HepG2 (cell line): ENCODE data around the gene PRKCD. TPM values are rescaled to one million over a fixed set of nuclear protein-coding genes. Genes with fewer than 3 reads are reported as not detected.

Source experiments
- ATAC-seq: fragments of 200-7000 bp; cut with Tn5 transposase; 3 replicates; pipeline ENCODE4 v1.9.1; 2020; ENCODE audit warnings: mild to moderate bottlenecking, moderate library complexity
- BruUV-seq: library from RNA; stranded (reverse); fragments of 400-500 nt; replicated peaks from 2 replicates; lab custom pipeline; 2021; lab: Mats Ljungman, UMichigan
- CTCF ChIA-PET: fragments of 300-600 bp; formaldehyde crosslinking; extraction: SDS; loops from one replicate; lab custom pipeline; 2021; ENCODE audit warnings: low total read pairs, inconsistent platforms, low intra/inter-chr PET ratio; lab: Yijun Ruan, JAX
- POLR2A ChIA-PET: fragments of 350-600 bp; sonication (Branson Sonifier 250); formaldehyde crosslinking; loops from one replicate; lab custom pipeline; 2020; ENCODE audit warnings: antibody characterized with exemption, inconsistent platforms; lab: Yijun Ruan, JAX
- DNase-seq: peaks from one replicate; pipeline ENCODE4 v3.0.0-alpha.2; 2015; ENCODE audit warnings: low spot score
- FAIRE-seq: peaks from 3 replicates; lab custom pipeline; 2011; peaks lifted over from hg19 to GRCh38; lab: Jason Lieb, UNC
- H2AFZ ChIP-seq: one replicate; pipeline ENCODE4 v1.6.1; 2011; ENCODE audit warnings: low read length, inconsistent platforms
- H3K27ac ChIP-seq: fragments of 300-600 bp; 3 replicates; pipeline ENCODE4 v1.8.0; 2011; ENCODE audit warnings: mixed run types, mild to moderate bottlenecking, mixed read lengths, low read length, inconsistent platforms; ENCODE audit not compliant: insufficient read depth; ENCODE audit errors: extremely low read length
- H3K27me3 ChIP-seq, 2 experiments: fragments of 200-600 bp in 1 of 2; 2 replicates in 1 of 2; 3 replicates in 1 of 2; pipeline versions ENCODE4 v1.6.0 to v1.8.0; 2011; ENCODE audit warnings: low read length in 2 of 2, mild to moderate bottlenecking in 2 of 2, moderate library complexity in 2 of 2, inconsistent platforms in 1 of 2; ENCODE audit not compliant: insufficient read depth in 2 of 2, control insufficient read depth in 1 of 2
- H3K36me3 ChIP-seq, 2 experiments: fragments of 200-600 bp in 1 of 2; replicated peaks in 1 of 2; 2 replicates in 1 of 2; 3 replicates in 1 of 2; pipeline versions ENCODE4 v1.5.1 to v1.8.0; 2011; ENCODE audit warnings: low read length in 2 of 2, inconsistent platforms in 1 of 2; ENCODE audit not compliant: insufficient read depth in 2 of 2, control insufficient read depth in 1 of 2
- H3K4me1 ChIP-seq: 2 replicates; pipeline ENCODE4 v1.5.1; 2012; ENCODE audit warnings: low read length, inconsistent platforms; ENCODE audit not compliant: insufficient read depth
- H3K4me2 ChIP-seq: 2 replicates; pipeline ENCODE4 v1.6.0; 2011; ENCODE audit warnings: low read depth, low read length, inconsistent platforms
- H3K4me3 ChIP-seq, 3 experiments: fragments of 200-600 bp in 1 of 3; sonication (generic), shearing (Covaris generic) in 1 of 3; replicated peaks in 1 of 3; 2 replicates each; pipeline ENCODE4 v1.5.1; 2011 to 2016; ENCODE audit warnings: low read length in 3 of 3, inconsistent platforms in 2 of 3, low read depth in 2 of 3, mild to moderate bottlenecking in 2 of 3, control low read depth in 1 of 3, mixed read lengths in 1 of 3; ENCODE audit not compliant: insufficient read depth in 1 of 3
- H3K79me2 ChIP-seq: one replicate; pipeline ENCODE4 v1.6.1; 2011; ENCODE audit warnings: low read length, inconsistent platforms; ENCODE audit not compliant: insufficient read depth
- H3K9ac ChIP-seq: 2 replicates; pipeline ENCODE4 v1.6.0; 2011; ENCODE audit warnings: mild to moderate bottlenecking, low read depth, low read length, inconsistent platforms; ENCODE audit not compliant: insufficient read depth
- H3K9me3 ChIP-seq: 2 replicates; pipeline ENCODE4 v1.5.1; 2012; ENCODE audit warnings: mild to moderate bottlenecking, low read length
- H4K20me1 ChIP-seq: 2 replicates; pipeline ENCODE4 v1.6.0; 2011; ENCODE audit warnings: inconsistent platforms, mild to moderate bottlenecking, low read length, moderate library complexity; ENCODE audit not compliant: insufficient read depth
- HHEX ChIP-seq: IDR thresholded peaks from 2 replicates; pipeline ENCODE4 v1.6.1; 2016; ENCODE audit warnings: control low read depth
- MIER2 ChIP-seq: IDR thresholded peaks from 2 replicates; pipeline ENCODE4 v1.6.1; 2016; ENCODE audit warnings: missing biosample characterization, missing genetic modification reagents
- MXD4 ChIP-seq: IDR thresholded peaks from 2 replicates; pipeline ENCODE4 v1.6.1; 2016; ENCODE audit warnings: mild to moderate bottlenecking, missing biosample characterization, missing genetic modification reagents
- REXO4 ChIP-seq: sonication (generic); formaldehyde crosslinking; IDR thresholded peaks from 2 replicates; pipeline ENCODE4 v1.8.0; 2022; ENCODE audit warnings: missing genetic modification reagents, mild to moderate bottlenecking, borderline replicate concordance
- RXRA ChIP-seq: sonication (generic); formaldehyde crosslinking; IDR thresholded peaks from 2 replicates; pipeline ENCODE4 v1.5.1; 2020; ENCODE audit warnings: missing genetic modification reagents
- SETDB1 ChIP-seq: sonication (generic); formaldehyde crosslinking; IDR thresholded peaks from 2 replicates; pipeline ENCODE4 v1.5.1; 2020; ENCODE audit warnings: missing genetic modification reagents, mild to moderate bottlenecking, borderline replicate concordance
- SSRP1 ChIP-seq: IDR thresholded peaks from 2 replicates; pipeline ENCODE4 v1.6.1; 2016; ENCODE audit warnings: control low read depth
- SUZ12 ChIP-seq: fragments of 150-350 bp; IDR thresholded peaks from 2 replicates; pipeline ENCODE4 v1.6.1; 2014; ENCODE audit warnings: low read depth, low read length
- TEAD3 ChIP-seq: optimal IDR thresholded peaks from 2 replicates; pipeline ENCODE3; 2016; ENCODE audit warnings: borderline replicate concordance
- TOE1 ChIP-seq: sonication (generic); formaldehyde crosslinking; IDR thresholded peaks from 2 replicates; pipeline ENCODE4 v1.4.0; 2020; ENCODE audit warnings: mild to moderate bottlenecking, missing genetic modification reagents
- ZNF460 ChIP-seq: sonication (generic); formaldehyde crosslinking; IDR thresholded peaks from 2 replicates; pipeline ENCODE4 v1.5.1; 2020; ENCODE audit warnings: missing genetic modification reagents, mild to moderate bottlenecking, borderline replicate concordance
- WGBS: methylation state at CpG from one replicate; pipeline ENCODE4 v1.1.6; 2017; ENCODE audit warnings: low lambda C conversion rate; 5-methylcytosine and 5-hydroxymethylcytosine counted together
- in situ Hi-C: cut with HindIII; loops from 2 replicates; pipeline ENCODE4 v1.10.0; 2017; ENCODE audit warnings: low pct_unique_long_range_greater_than_20kb; ENCODE audit not compliant: extremely low pct_ligation_motif_present
- intact Hi-C: fragments of 100-400 bp; cut with micrococcal nuclease; formaldehyde crosslinking; loops from one replicate; pipeline ENCODE4 v1.10.0; 2022; ENCODE audit not compliant: unreplicated experiment
- polyA plus RNA-seq, 8 experiments: library from polyadenylated mRNA; depleted of rRNA in 3 of 8; stranded (reverse) in 7 of 8; unstranded in 1 of 8; fragments of >200 nt; fragmentation: Illumina TruSeq in 4 of 8; extraction: Trizol in 4 of 8; gene quantifications; 2 replicates each; pipeline versions ENCODE4 v1.2.1 to v1.2.3, GENCODE V29; 2011 to 2016; ENCODE audit warnings: low read depth in 4 of 8, missing spikeins in 1 of 8, mixed read lengths in 1 of 8; ENCODE audit not compliant: insufficient read depth in 1 of 8
- total RNA-seq, 5 experiments: library from RNA; depleted of rRNA; stranded (reverse); fragments of >200 nt; fragmentation: Illumina TruSeq; extraction: Trizol; gene quantifications; 2 replicates each; pipeline ENCODE4 v1.2.3, GENCODE V29; 2016; ENCODE audit warnings: low read depth in 1 of 5
- TF ChIP-seq, protein P1 (sequence below): sonication (generic); formaldehyde crosslinking; IDR thresholded peaks from 2 replicates; pipeline ENCODE4 v1.4.0; 2020; ENCODE audit warnings: missing genetic modification reagents; ENCODE audit errors: not compliant biosample characterization
- TF ChIP-seq, protein P2 (sequence below): sonication (generic); formaldehyde crosslinking; IDR thresholded peaks from 2 replicates; pipeline ENCODE4 v1.4.0; 2020; ENCODE audit warnings: missing genetic modification reagents
- TF ChIP-seq, protein P3 (sequence below): sonication (generic); formaldehyde crosslinking; IDR thresholded peaks from 2 replicates; pipeline ENCODE4 v1.9.0; 2021; ENCODE audit warnings: missing genetic modification reagents, borderline replicate concordance

The PRKCD gene
- total and polyA plus RNA-seq, 2 of the 13 experiments (the other 11 are each of a cell fraction or from before 2014, with no cell fraction given), result 1.6 to 40.7 TPM

DNA sequence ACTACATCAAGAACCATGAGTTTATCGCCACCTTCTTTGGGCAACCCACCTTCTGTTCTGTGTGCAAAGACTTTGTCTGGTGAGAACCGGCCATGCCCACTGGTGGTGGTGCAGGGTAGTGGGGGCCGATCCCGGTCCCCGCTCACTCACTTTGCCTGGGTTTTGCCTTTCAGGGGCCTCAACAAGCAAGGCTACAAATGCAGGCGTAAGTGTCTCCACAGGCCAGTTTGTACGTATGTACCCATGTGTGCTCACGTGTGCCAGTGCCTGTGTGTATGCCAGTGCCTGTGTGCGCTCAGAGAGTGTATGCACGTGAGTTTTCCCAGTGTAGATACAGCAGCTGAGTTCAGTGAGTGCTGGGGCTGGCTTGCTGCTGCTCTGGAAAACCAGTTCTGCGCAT lies 20.5 kb downstream of the PRKCD start (continued):
- TF ChIP-seq, protein P1, sequence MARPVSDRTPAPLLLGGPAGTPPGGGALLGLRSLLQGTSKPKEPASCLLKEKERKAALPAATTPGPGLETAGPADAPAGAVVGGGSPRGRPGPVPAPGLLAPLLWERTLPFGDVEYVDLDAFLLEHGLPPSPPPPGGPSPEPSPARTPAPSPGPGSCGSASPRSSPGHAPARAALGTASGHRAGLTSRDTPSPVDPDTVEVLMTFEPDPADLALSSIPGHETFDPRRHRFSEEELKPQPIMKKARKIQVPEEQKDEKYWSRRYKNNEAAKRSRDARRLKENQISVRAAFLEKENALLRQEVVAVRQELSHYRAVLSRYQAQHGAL (CRISPR knock-in tag), result no peak
- TF ChIP-seq HHEX, result no peak
- no peak for TF ChIP-seq SETDB1 (CRISPR knock-in tag)

DNA sequence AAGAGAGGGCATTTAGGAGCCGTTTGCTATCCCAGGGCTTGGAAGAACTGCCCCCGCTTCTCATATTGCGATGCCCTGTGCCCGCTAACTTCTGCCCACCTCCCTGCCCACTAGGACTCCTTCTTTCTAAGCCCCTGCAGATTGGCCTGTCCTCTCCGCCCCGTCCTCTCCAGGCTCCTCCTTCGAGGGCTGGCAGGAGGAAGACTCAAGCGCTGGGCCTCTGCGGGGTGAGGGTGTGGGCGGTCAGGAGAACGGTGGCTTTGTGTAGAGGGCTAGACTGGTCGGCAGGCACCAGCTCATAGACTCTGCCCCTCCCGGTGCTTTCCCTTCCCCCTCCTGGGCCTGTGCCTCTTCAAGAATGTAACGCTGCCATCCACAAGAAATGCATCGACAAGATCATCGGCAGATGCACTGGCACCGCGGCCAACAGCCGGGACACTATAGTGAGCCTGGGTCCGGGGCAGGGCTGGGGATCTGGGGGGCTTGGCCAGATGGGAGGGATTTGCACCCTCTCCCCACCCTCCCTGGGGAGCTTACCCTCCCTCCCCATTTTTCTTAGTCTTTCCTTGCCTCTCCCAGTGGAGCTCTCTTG lies 21.9 kb downstream of the PRKCD start:
- Histone ChIP-seq H3K27ac (no peak overlapping the region), H2AFZ (no peak overlapping the region), H3K4me1 (no peaks in the 10 kb centered on the region), H4K20me1 (no peaks in the 10 kb centered on the region), H3K27me3 (no peaks in the 10 kb centered on the region), H3K9me3 (no peaks in the 10 kb centered on the region), H3K9ac (no peak overlapping the region), H3K4me3 (no peak overlapping the region), H3K4me2 (no peak overlapping the region), H3K79me2 (no peaks in the 10 kb centered on the region), H3K36me3 (peaks cover 26 to 72% of the 10 kb centered on the region in 2 experiments; a peak in 4 of 5 replicates)
- in situ Hi-C loops (no loop called here), intact Hi-C loops (no loop called here)
- no peak for FAIRE-seq
- 92% methylated on average over 19 of the region's 20 CpGs for WGBS
- CTCF ChIA-PET, result no interaction called here
- POLR2A ChIA-PET, result interaction anchor here (1.8 kb wide), 1 partner anchor 14 kb away, joined by 5 read pairs; no protein-coding TSS in a partner anchor
- BruUV-seq, result no TSS peak
- no peak for DNase-seq
- TF ChIP-seq TEAD3 (CRISPR knock-in tag), result no peak
- no peak for TF ChIP-seq MIER2 (CRISPR knock-in tag)
- no peak for TF ChIP-seq MXD4 (CRISPR knock-in tag)
- TF ChIP-seq SSRP1, result no peak
- TF ChIP-seq REXO4 (CRISPR knock-in tag), result no peak
- TF ChIP-seq, protein P2, sequence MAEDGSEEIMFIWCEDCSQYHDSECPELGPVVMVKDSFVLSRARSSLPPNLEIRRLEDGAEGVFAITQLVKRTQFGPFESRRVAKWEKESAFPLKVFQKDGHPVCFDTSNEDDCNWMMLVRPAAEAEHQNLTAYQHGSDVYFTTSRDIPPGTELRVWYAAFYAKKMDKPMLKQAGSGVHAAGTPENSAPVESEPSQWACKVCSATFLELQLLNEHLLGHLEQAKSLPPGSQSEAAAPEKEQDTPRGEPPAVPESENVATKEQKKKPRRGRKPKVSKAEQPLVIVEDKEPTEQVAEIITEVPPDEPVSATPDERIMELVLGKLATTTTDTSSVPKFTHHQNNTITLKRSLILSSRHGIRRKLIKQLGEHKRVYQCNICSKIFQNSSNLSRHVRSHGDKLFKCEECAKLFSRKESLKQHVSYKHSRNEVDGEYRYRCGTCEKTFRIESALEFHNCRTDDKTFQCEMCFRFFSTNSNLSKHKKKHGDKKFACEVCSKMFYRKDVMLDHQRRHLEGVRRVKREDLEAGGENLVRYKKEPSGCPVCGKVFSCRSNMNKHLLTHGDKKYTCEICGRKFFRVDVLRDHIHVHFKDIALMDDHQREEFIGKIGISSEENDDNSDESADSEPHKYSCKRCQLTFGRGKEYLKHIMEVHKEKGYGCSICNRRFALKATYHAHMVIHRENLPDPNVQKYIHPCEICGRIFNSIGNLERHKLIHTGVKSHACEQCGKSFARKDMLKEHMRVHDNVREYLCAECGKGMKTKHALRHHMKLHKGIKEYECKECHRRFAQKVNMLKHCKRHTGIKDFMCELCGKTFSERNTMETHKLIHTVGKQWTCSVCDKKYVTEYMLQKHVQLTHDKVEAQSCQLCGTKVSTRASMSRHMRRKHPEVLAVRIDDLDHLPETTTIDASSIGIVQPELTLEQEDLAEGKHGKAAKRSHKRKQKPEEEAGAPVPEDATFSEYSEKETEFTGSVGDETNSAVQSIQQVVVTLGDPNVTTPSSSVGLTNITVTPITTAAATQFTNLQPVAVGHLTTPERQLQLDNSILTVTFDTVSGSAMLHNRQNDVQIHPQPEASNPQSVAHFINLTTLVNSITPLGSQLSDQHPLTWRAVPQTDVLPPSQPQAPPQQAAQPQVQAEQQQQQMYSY (CRISPR knock-in tag), result no peak
- no peak for TF ChIP-seq TOE1
- no peak for TF ChIP-seq ZNF460
- TF ChIP-seq, protein P3, sequence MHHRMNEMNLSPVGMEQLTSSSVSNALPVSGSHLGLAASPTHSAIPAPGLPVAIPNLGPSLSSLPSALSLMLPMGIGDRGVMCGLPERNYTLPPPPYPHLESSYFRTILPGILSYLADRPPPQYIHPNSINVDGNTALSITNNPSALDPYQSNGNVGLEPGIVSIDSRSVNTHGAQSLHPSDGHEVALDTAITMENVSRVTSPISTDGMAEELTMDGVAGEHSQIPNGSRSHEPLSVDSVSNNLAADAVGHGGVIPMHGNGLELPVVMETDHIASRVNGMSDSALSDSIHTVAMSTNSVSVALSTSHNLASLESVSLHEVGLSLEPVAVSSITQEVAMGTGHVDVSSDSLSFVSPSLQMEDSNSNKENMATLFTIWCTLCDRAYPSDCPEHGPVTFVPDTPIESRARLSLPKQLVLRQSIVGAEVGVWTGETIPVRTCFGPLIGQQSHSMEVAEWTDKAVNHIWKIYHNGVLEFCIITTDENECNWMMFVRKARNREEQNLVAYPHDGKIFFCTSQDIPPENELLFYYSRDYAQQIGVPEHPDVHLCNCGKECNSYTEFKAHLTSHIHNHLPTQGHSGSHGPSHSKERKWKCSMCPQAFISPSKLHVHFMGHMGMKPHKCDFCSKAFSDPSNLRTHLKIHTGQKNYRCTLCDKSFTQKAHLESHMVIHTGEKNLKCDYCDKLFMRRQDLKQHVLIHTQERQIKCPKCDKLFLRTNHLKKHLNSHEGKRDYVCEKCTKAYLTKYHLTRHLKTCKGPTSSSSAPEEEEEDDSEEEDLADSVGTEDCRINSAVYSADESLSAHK (CRISPR knock-in tag), result no peak
- TF ChIP-seq RXRA (CRISPR knock-in tag), result no peak
- TF ChIP-seq SUZ12, result no peak
- ATAC-seq, result no peak
